Bronchial epithelial cell (primary cell): Measurements from ENCODE around the gene TRIM40. TPM values are rescaled to one million over a fixed set of nuclear protein-coding genes. Genes with fewer than 3 reads are reported as not detected.

Experiments used
- DNase-seq: peaks from one replicate; pipeline ENCODE4 v3.0.0-alpha.2; 2010; ENCODE audit warnings: low read depth
- FAIRE-seq: peaks from 2 replicates; lab custom pipeline; 2011; peaks lifted over from hg19 to GRCh38; lab: Jason Lieb, UNC
- H3K27me3 ChIP-seq: 2 replicates; pipeline ENCODE4 v1.5.1; 2011; ENCODE audit warnings: low read length; ENCODE audit not compliant: control insufficient read depth, insufficient read depth
- H3K36me3 ChIP-seq: 2 replicates; pipeline ENCODE4 v1.5.1; 2011; ENCODE audit warnings: low read length; ENCODE audit not compliant: control insufficient read depth, insufficient read depth
- H3K4me3 ChIP-seq: 2 replicates; pipeline ENCODE4 v1.5.1; 2011; ENCODE audit warnings: mild to moderate bottlenecking, low read depth, low read length, control low read depth
- CTCF ChIP-seq: IDR thresholded peaks from 2 replicates; pipeline ENCODE4 v1.5.1; 2011; ENCODE audit warnings: mild to moderate bottlenecking, moderate library complexity, low read length, control low read depth, inconsistent platforms; ENCODE audit not compliant: insufficient read depth, severe bottlenecking
- total RNA-seq: library from RNA; depleted of rRNA; stranded (reverse); fragments of >200 nt; gene quantifications from 2 replicates; pipeline ENCODE4 v1.2.1, GENCODE V29; 2014

TRIM40 gene
- total RNA-seq, 1 donor from 2014 or later: not detected

GRCh38 chr6:30096829-30097228 is 39.1 kb upstream of the TRIM40 start:
- TF ChIP-seq CTCF: no peak
- Histone ChIP-seq H3K27me3 (peaks cover 1% of the 10 kb centered on the region), H3K36me3 (no peaks in the 10 kb centered on the region), H3K4me3 (no peak overlapping the region)
- no peak for DNase-seq
- FAIRE-seq: no peak

GRCh38 chr6:30097902-30098768 is 37.8 kb upstream of the TRIM40 start:
- peaks cover 1% of the 10 kb centered on the region for H3K27me3 ChIP-seq
- no peak for DNase-seq

GRCh38 chr6:30100154-30100553 is 35.8 kb upstream of the TRIM40 start:
- FAIRE-seq: no peak

More at GRCh38 chr6:30097902-30098768, 37.8 kb upstream of the TRIM40 start:
- Histone ChIP-seq H3K4me3 (no peak overlapping the region), H3K36me3 (no peaks in the 10 kb centered on the region)
- no peak for TF ChIP-seq CTCF
- FAIRE-seq: no peak

GRCh38 chr6:30100585-30101443 is 35.1 kb upstream of the TRIM40 start:
- peak; percentile 18 for TF ChIP-seq CTCF
- Histone ChIP-seq H3K27me3 (no peaks in the 10 kb centered on the region), H3K36me3 (no peaks in the 10 kb centered on the region), H3K4me3 (peak overlapping the region; percentile 31)
- FAIRE-seq (no peak), DNase-seq (peak; percentile 58)

More at GRCh38 chr6:30100154-30100553, 35.8 kb upstream of the TRIM40 start:
- no peaks in the 10 kb centered on the region for H3K36me3 ChIP-seq
- no peaks in the 10 kb centered on the region for H3K27me3 ChIP-seq
- DNase-seq: no peak
- TF ChIP-seq CTCF: no peak
- H3K4me3 ChIP-seq: peak overlapping the region; percentile 31

DNA sequence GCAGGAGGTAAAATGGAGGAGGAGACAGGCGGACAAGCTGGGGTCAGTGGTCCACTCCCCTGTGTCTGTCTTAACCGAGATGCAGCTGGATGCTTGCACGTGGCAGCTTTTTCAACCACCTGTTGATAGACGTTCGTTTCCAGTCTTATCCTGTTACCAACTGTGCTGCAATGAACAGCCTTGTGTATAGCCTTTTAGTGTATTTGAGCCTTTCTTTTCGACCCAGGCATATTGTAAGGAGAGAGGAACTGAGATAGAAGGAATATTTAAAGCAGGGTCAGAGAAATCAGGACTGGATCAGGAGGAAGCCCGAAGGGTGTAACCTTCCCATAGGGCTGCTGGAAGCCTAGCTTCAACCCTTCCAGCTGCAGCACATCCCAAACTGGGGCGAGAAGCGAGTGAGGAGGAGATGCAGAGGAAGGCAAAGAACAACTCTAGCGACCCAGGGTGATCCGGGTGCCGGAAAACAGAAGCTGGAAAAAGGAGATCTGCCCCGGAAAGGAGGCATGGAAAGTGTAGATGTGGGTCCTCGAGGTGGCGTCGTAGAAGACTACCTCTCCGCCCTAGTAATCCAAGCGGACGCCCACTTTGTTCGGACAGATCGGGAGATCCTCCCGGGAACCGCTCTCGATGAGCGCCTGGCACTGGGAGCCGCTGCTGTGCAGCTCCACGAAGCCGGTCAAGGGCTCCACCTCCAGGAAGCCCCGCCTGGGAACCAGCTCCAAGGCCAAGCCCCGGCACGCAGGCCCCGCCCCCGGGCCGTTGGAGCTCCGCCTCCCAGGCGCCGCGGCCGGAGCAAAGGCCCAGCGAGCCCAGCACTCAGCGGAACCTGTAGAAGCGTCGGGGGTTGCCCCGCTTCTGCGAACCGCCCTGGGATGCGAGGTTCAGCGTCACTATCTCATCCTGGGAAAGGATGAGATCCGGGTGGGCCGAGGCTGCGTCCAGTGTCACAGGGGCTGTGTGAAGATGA is 34.2 kb upstream of the TRIM40 start:
- no peaks in the 10 kb centered on the region for H3K27me3 ChIP-seq
- H3K4me3 ChIP-seq: peak overlapping the region; percentile 31
- DNase-seq (peak; percentile 76), FAIRE-seq (no peak)
- H3K36me3 ChIP-seq: no peaks in the 10 kb centered on the region
- peak; percentile 28 for TF ChIP-seq CTCF
